ENCODE measurements around the gene SCN3A.

SCN3A gene

GRCh38 chr2:165149439-165149838 is 54.4 kb downstream of the SCN3A start:
- no peak for TF ChIP-seq TCF4 (CRISPR knock-in tag; IDR thresholded peaks at IDR 0.05; ENCODE audit: borderline replicate concordance)
- TF ChIP-seq PPARA (CRISPR knock-in tag; IDR thresholded peaks at IDR 0.05; ENCODE audit: borderline replicate concordance) = no peak
- TF ChIP-seq CREB5 (CRISPR knock-in tag; IDR thresholded peaks at IDR 0.05; ENCODE audit: low read depth) = no peak
- no peak for TF ChIP-seq OSR1 (CRISPR knock-in tag; IDR thresholded peaks at IDR 0.05)
- TF ChIP-seq ZFP3 (CRISPR knock-in tag; IDR thresholded peaks at IDR 0.05) = no peak
- TF ChIP-seq CSRNP3 (CRISPR knock-in tag; IDR thresholded peaks at IDR 0.05) = no peak
- no peak for TF ChIP-seq ZNF565 (CRISPR knock-in tag; conservative IDR thresholded peaks at IDR 0.05; ENCODE audit: low read depth)
- TF ChIP-seq ZFP30 (CRISPR knock-in tag; IDR thresholded peaks at IDR 0.05) = no peak
- no peak for TF ChIP-seq TSHZ2 (CRISPR knock-in tag; IDR thresholded peaks at IDR 0.05)
- TF ChIP-seq POU6F1 (CRISPR knock-in tag; IDR thresholded peaks at IDR 0.05; ENCODE audit: borderline replicate concordance, low read depth) = no peak
- ATAC-seq = no peak

GRCh38 chr2:165147186-165148045 is 56.4 kb downstream of the SCN3A start:
- TF ChIP-seq SNAI2 (CRISPR knock-in tag; IDR thresholded peaks at IDR 0.05) = no peak
- TF ChIP-seq PPARA (CRISPR knock-in tag; IDR thresholded peaks at IDR 0.05; ENCODE audit: borderline replicate concordance) = no peak
- no peak for TF ChIP-seq OSR1 (CRISPR knock-in tag; IDR thresholded peaks at IDR 0.05)
- TF ChIP-seq ZNF565 (CRISPR knock-in tag; conservative IDR thresholded peaks at IDR 0.05; ENCODE audit: low read depth) = no peak
- no peak for TF ChIP-seq TSHZ2 (CRISPR knock-in tag; IDR thresholded peaks at IDR 0.05)
- TF ChIP-seq ZFP30 (CRISPR knock-in tag; IDR thresholded peaks at IDR 0.05) = no peak
- no peak for TF ChIP-seq GLIS3 (CRISPR knock-in tag; IDR thresholded peaks at IDR 0.05)
- TF ChIP-seq ZNF70 (CRISPR knock-in tag; IDR thresholded peaks at IDR 0.05) = no peak
- no peak for TF ChIP-seq ARNTL (CRISPR knock-in tag; IDR thresholded peaks at IDR 0.05; ENCODE audit: borderline replicate concordance, low read depth)
- TF ChIP-seq ISL1 (CRISPR knock-in tag; IDR thresholded peaks at IDR 0.05) = no peak
- TF ChIP-seq CSDC2 (CRISPR knock-in tag; IDR thresholded peaks at IDR 0.05) = no peak
- peak; percentile 70 for ATAC-seq

- ATAC-seq = no peak
- TF ChIP-seq ZFP3 (CRISPR knock-in tag; IDR thresholded peaks at IDR 0.05) (no peak), ISL1 (CRISPR knock-in tag; IDR thresholded peaks at IDR 0.05) (no peak), ZNF565 (CRISPR knock-in tag; conservative IDR thresholded peaks at IDR 0.05; ENCODE audit: low read depth) (no peak), ZFP30 (CRISPR knock-in tag; IDR thresholded peaks at IDR 0.05) (no peak), SNAI2 (CRISPR knock-in tag; IDR thresholded peaks at IDR 0.05) (no peak), TCF4 (CRISPR knock-in tag; IDR thresholded peaks at IDR 0.05; ENCODE audit: borderline replicate concordance) (no peak)
Observed at GRCh38 chr2:165144315-165144714, 59.5 kb downstream of the SCN3A start.
